HG02885 (cell line): ENCODE data around the gene AASS.

ENCODE experiments used
- ATAC-seq: cut with Tn5 transposase; IDR thresholded peaks from one replicate; pipeline ENCODE4 v1.9.1; 2021; ENCODE audit warnings: mild to moderate bottlenecking; ENCODE audit not compliant: unreplicated experiment, poor library complexity

The AASS gene

GRCh38 chr7:122055073-122055472 is 89.0 kb downstream of the AASS start:
- ATAC-seq = no peak

- no peak for ATAC-seq
Observed at GRCh38 chr7:122054393-122054792, 89.7 kb downstream of the AASS start.

GRCh38 chr7:122046402-122046801 is 97.6 kb downstream of the AASS start:
- ATAC-seq = no peak

- no peak for ATAC-seq
Observed at GRCh38 chr7:122040147-122040546, 103.9 kb downstream of the AASS start.

GRCh38 chr7:122038904-122039303 is 105.1 kb downstream of the AASS start:
- no peak for ATAC-seq

GRCh38 chr7:122038134-122038533 is 105.9 kb downstream of the AASS start:
- no peak for ATAC-seq

- ATAC-seq = no peak
Observed at GRCh38 chr7:122035876-122036275, 108.2 kb downstream of the AASS start.

- ATAC-seq = no peak
Observed at GRCh38 chr7:122033641-122034040, 110.4 kb downstream of the AASS start.

GRCh38 chr7:122027058-122027457 is 117.0 kb downstream of the AASS start:
- ATAC-seq = no peak
